Transverse colon (tissue), 4 donors: ENCODE data around the gene ERLEC1. TPM values are rescaled to one million over a fixed set of nuclear protein-coding genes. Genes with fewer than 3 reads are reported as not detected.
"Not testable (repeated sequence)": the region's sequence is repeated elsewhere in the genome, so short reads cannot be mapped to it uniquely, and the experiment has no call there.

Experiments
- DNase-seq: peaks from one replicate; pipeline ENCODE4 v3.0.0-alpha.2; 2019
- H3K27ac ChIP-seq, 4 donors: fragments of 200-600 bp; sonication (generic); 2 replicates each; pipeline ENCODE4 v1.5.1; 2016 to 2018; ENCODE audit warnings: inconsistent platforms in 4 of 4
- H3K27me3 ChIP-seq: fragments of 200-600 bp; sonication (generic); 2 replicates; pipeline ENCODE4 v1.5.1; 2017; ENCODE audit warnings: inconsistent platforms
- H3K36me3 ChIP-seq, 4 donors: fragments of 200-600 bp; sonication (generic); 2 replicates each; pipeline ENCODE4 v1.5.1; 2017 to 2019; ENCODE audit warnings: inconsistent platforms in 4 of 4
- H3K4me1 ChIP-seq, 4 donors: fragments of 200-600 bp; sonication (generic); 2 replicates each; pipeline ENCODE4 v1.5.1; 2017 to 2020; ENCODE audit warnings: inconsistent platforms in 4 of 4
- H3K4me3 ChIP-seq, 4 donors: fragments of 200-600 bp; sonication (generic); 1 replicate in 1 of 4; 2 replicates in 3 of 4; pipeline versions ENCODE4 v1.5.1 to v1.6.1; 2017 to 2019; ENCODE audit warnings: inconsistent platforms in 4 of 4
- H3K9me3 ChIP-seq, 2 donors: fragments of 200-600 bp; sonication (generic); 2 replicates each; pipeline ENCODE4 v1.5.1; 2017 to 2019; ENCODE audit warnings: inconsistent platforms in 2 of 2
- EP300 ChIP-seq: sonication (generic); formaldehyde crosslinking; IDR thresholded peaks from one replicate; pipeline ENCODE4 v1.6.1; 2017; ENCODE audit warnings: antibody characterized with exemption, low read depth
- POLR2A ChIP-seq: fragments of 450-650 bp; IDR thresholded peaks from one replicate; pipeline ENCODE4 v1.6.1; 2016; ENCODE audit warnings: antibody characterized with exemption, mild to moderate bottlenecking, moderate library complexity
- POLR2AphosphoS5 ChIP-seq, 3 donors: sonication (generic); formaldehyde crosslinking; IDR thresholded peaks; one replicate each; pipeline ENCODE4 v1.6.1; 2016; ENCODE audit warnings: antibody characterized with exemption in 3 of 3
- WGBS, 2 donors: methylation state at CpG; one replicate each; pipeline ENCODE4 v1.1.5; 2018; ENCODE audit warnings: low coverage in 1 of 2; 5-methylcytosine and 5-hydroxymethylcytosine counted together
- in situ Hi-C, 4 donors: fragments of 200-750 bp; cut with MboI; loops; one replicate each; pipeline versions ENCODE4 v1.15.0 to v1.15.1; 2017; ENCODE audit warnings: low sequenced_read_pairs in 3 of 4, low pct_ligation_motif_present in 1 of 4, low pct_unique_long_range_greater_than_20kb in 1 of 4
- intact Hi-C: fragments of 100-400 bp; cut with DNase I; formaldehyde crosslinking; loops from one replicate; pipeline ENCODE4 v1.15.1; 2023; ENCODE audit warnings: low total_unique reads
- total RNA-seq, 4 donors: library from RNA; depleted of rRNA; stranded (reverse); fragments of >200 nt; gene quantifications; one replicate each; pipeline ENCODE4 v1.1.0, GENCODE V29; 2016
- TF ChIP-seq, protein P1 (sequence below), 5 experiments: fragments of 200-600 bp in 3 of 5; fragments of 450-650 bp in 2 of 5; sonication (generic) in 3 of 5; IDR thresholded peaks; 1 replicate in 2 of 5; 2 replicates in 3 of 5; pipeline ENCODE4 v1.5.1; 2016 to 2017; ENCODE audit warnings: antibody characterized with exemption in 5 of 5, inconsistent platforms in 3 of 5, mild to moderate bottlenecking in 2 of 5, moderate library complexity in 1 of 5

ERLEC1 gene
- total RNA-seq, 4 donors from 2014 or later = 6.4 to 43.8 (median 32.0) TPM

DNA sequence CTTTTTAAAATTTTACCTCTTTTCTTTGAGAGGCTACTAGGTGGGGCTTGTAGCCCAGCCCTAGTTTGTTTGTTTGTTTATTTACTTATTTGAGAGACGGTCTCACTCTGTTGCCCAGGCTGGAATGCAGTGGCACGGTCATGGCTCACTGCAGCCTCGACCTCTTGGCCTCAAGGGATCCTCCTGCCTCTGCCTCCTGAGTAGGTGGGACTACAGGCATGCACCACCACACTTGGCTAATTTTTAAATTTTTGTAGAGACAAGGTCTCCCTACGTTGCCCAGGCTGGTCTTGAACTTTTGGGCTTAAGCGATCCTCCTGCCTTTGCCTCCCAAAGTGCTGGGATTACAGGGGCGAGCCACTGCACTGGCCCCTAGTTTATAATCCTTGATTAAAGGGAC, 35.0 kb downstream of the ERLEC1 start:
- TF ChIP-seq, protein P1, sequence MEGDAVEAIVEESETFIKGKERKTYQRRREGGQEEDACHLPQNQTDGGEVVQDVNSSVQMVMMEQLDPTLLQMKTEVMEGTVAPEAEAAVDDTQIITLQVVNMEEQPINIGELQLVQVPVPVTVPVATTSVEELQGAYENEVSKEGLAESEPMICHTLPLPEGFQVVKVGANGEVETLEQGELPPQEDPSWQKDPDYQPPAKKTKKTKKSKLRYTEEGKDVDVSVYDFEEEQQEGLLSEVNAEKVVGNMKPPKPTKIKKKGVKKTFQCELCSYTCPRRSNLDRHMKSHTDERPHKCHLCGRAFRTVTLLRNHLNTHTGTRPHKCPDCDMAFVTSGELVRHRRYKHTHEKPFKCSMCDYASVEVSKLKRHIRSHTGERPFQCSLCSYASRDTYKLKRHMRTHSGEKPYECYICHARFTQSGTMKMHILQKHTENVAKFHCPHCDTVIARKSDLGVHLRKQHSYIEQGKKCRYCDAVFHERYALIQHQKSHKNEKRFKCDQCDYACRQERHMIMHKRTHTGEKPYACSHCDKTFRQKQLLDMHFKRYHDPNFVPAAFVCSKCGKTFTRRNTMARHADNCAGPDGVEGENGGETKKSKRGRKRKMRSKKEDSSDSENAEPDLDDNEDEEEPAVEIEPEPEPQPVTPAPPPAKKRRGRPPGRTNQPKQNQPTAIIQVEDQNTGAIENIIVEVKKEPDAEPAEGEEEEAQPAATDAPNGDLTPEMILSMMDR (IDR thresholded peaks at IDR 0.05) = no peak
- TF ChIP-seq POLR2AphosphoS5 (IDR thresholded peaks at IDR 0.05) (no peak), POLR2A (no peak), EP300 (no peak)
- Histone ChIP-seq H3K4me1 (peaks cover 3 to 13% (median 8%) of the 10 kb centered on the region in 4 donors), H3K4me3 (no peak overlapping the region), H3K27me3 (no peaks in the 10 kb centered on the region), H3K9me3 (no peaks in the 10 kb centered on the region), H3K36me3 (peaks cover 0 to 16% (median 4%) of the 10 kb centered on the region in 4 donors), H3K27ac (no peak overlapping the region)
- intact Hi-C loops (no loop called here), in situ Hi-C loops (no loop called here)
- no peak for DNase-seq
- WGBS, 2 donors = 79 to 87% methylated on average over 2 to 6 of the region's 6 CpGs

DNA sequence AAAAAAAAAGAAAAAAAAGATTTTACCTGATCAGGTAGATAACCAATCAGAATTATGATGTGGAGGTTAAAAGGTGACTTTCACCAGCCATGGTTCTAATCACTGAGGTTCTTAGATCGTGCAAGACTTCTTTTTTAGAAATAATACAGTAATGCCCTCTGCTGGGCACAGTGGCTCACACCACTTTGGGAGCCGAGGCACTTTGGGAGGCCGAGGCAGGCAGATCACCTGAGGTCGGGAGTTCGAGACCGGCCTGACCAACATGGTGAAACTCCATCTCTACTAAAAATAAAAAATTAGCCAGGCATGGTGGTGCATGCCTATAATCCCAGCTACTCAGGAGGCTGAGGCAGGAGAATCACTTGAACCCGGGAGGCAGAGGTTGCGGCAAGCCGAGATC, 36.8 kb downstream of the ERLEC1 start:
- DNase-seq, H3K27me3 ChIP-seq, H3K36me3 ChIP-seq, intact Hi-C loops, H3K9me3 ChIP-seq, in situ Hi-C loops, H3K27ac ChIP-seq, H3K4me3 ChIP-seq: not testable (repeated sequence)
- WGBS, 2 donors = 87 to 92% methylated on average over 6 to 9 of the region's 9 CpGs
- TF ChIP-seq, protein P1 (IDR thresholded peaks at IDR 0.05) = peak; percentile 11 to 33 (median 14)
- peaks cover 3 to 11% (median 8%) of the 10 kb centered on the region in 4 donors for H3K4me1 ChIP-seq

DNA sequence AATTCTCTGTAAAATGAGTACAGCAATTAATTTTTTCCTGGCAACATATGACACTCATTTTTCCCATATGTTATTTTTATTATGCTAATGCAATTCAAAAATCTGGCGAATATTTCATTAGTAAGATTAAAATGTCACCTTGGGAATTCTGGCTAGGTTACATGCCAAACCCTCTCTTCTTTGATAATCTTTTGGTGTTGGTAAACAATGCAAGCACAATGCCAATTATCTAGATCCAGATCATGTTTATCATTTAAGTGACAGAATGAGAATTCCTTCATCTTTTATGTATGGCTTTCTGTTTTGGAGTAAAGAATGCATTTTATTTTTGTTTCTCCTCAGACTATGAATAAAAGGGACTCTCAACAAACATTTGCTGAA, 39.2 kb downstream of the ERLEC1 start:
- TF ChIP-seq, protein P1 (IDR thresholded peaks at IDR 0.05) = no peak
- TF ChIP-seq POLR2A = no peak
- TF ChIP-seq EP300 = no peak
- no peak for TF ChIP-seq POLR2AphosphoS5 (IDR thresholded peaks at IDR 0.05)
- H3K4me1 ChIP-seq = no peaks in the 10 kb centered on the region
- no peak overlapping the region for H3K27ac ChIP-seq
- no peak overlapping the region for H3K4me3 ChIP-seq
- intact Hi-C loops (no loop called here), in situ Hi-C loops (no loop called here)
- DNase-seq = no peak
- H3K27me3 ChIP-seq = no peaks in the 10 kb centered on the region
- WGBS, 2 donors = 67 to 74% methylated on average over 1 of the region's 1 CpG
- no peaks in the 10 kb centered on the region for H3K9me3 ChIP-seq
- H3K36me3 ChIP-seq = no peaks in the 10 kb centered on the region

DNA sequence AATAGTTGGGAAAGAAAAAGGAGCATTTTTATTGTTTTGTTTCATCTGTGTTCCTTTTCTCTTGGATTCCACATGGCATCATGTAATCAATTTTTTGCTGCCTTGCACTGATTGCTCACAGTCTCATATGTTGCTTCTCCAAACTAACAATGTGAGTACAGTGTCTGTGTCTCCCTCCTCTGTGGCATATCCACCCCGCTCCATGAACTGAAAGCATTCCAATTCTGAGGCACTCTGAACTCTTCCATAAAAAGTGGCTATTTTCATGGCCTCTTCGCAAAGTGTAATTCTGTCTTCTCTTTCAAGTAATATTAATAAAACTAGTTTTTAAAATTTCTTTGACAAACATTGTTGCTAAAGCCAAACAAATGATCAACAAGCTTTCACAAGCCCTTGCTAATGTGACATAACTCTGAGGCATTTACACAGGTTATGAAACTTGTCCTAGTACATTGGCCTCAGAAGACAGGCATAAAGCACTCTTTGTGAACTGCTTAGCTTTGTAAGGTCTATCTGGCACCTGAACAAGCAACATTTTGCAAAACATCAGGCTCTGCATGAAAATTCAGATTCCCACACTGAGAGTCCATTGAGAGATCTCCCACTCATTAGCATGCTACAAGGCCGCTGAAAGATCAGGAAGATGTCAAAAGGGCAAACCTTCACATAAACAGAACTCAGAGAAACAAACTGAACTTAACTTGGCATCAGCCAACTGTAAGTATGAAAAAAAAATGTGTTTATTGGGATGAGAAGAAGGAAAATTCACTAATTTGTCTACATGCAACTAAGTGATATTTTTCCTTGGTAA, 39.9 kb downstream of the ERLEC1 start:
- Histone ChIP-seq H3K4me1 (no peaks in the 10 kb centered on the region), H3K27ac (peak overlapping the region in 2 of 4 donors; percentile 1 to 15), H3K36me3 (no peaks in the 10 kb centered on the region), H3K27me3 (no peaks in the 10 kb centered on the region), H3K4me3 (no peak overlapping the region), H3K9me3 (no peaks in the 10 kb centered on the region)
- intact Hi-C loops = no loop called here
- no peak for TF ChIP-seq POLR2A
- no peak for TF ChIP-seq EP300
- peak in 1 of 3 donors; percentile 37 for TF ChIP-seq POLR2AphosphoS5 (IDR thresholded peaks at IDR 0.05)
- in situ Hi-C loops = no loop called here
- no peak for DNase-seq
- 45 to 54% methylated on average over 3 of the region's 3 CpGs for WGBS, 2 donors
